IPS-20b (cell line): ENCODE data around the gene PHC1.
A peak's percentile ranks its signal among the peaks of the same experiment; 100 is the strongest.
"Not testable (repeated sequence)": the region's sequence is repeated elsewhere in the genome, so short reads cannot be mapped to it uniquely, and the experiment has no call there.

ENCODE experiments used
- H3K27ac ChIP-seq: one replicate; pipeline ENCODE4 v1.5.1; 2013; ENCODE audit warnings: low read length
- H3K27me3 ChIP-seq: 2 replicates; pipeline ENCODE4 v1.6.1; 2013; ENCODE audit warnings: mild to moderate bottlenecking, low read length, inconsistent platforms; ENCODE audit not compliant: insufficient read depth
- H3K36me3 ChIP-seq: 2 replicates; pipeline ENCODE4 v1.6.1; 2013; ENCODE audit warnings: low read depth, mild to moderate bottlenecking, inconsistent platforms, low read length, moderate library complexity; ENCODE audit not compliant: insufficient read depth
- H3K4me1 ChIP-seq: 2 replicates; pipeline ENCODE4 v1.6.1; 2013; ENCODE audit warnings: mild to moderate bottlenecking, control low read depth, inconsistent platforms, low read length, moderate library complexity; ENCODE audit not compliant: insufficient read depth
- H3K4me3 ChIP-seq: 2 replicates; pipeline ENCODE4 v1.5.1; 2013; ENCODE audit warnings: mild to moderate bottlenecking, low read length, inconsistent platforms
- H3K9ac ChIP-seq: 2 replicates; pipeline ENCODE4 v1.6.1; 2013; ENCODE audit warnings: low read depth, mild to moderate bottlenecking, inconsistent platforms, low read length, moderate library complexity
- H3K9me3 ChIP-seq: 2 replicates; pipeline ENCODE4 v1.6.1; 2013; ENCODE audit warnings: mild to moderate bottlenecking, low read depth, low read length, inconsistent platforms; ENCODE audit not compliant: insufficient read depth

PHC1 gene

DNA sequence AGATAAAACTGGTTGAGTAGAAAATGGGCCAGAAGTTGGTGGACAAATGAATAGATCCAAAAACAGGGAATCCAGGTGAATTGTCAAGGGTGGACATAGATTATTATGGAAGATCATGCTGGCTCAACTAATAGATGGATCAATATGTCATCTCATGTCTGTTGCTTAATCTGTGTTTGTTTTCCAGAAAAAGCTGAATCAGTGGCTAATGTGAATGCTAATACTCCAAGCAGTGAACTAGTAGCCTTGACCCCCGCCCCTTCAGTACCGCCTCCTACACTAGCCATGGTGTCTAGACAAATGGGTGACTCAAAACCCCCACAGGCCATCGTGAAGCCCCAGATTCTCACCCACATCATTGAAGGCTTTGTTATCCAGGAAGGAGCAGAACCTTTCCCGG lies 19.8 kb downstream of the PHC1 start:
- not testable (repeated sequence) for H3K27me3 ChIP-seq, H3K27ac ChIP-seq, H3K9me3 ChIP-seq, H3K4me3 ChIP-seq, H3K9ac ChIP-seq, H3K4me1 ChIP-seq
- H3K36me3 ChIP-seq, result peaks cover 95% of the 10 kb centered on the region

DNA sequence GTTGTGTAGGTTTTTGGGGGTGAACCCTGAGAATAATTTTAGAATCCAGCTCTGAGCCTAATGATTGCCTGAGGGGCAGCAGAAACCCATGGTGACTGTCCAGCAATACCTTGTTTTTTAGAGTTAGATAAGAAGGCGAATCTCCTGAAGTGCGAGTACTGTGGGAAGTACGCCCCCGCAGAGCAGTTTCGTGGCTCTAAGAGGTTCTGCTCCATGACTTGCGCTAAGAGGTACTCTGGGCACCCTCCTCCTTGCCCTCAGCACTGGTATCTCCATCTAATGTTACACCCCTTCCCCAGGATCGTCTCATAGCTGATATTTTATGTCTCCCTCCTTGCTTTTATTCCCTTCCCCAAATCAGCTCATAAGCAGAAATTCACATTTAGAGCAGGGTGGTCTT lies 22.4 kb downstream of the PHC1 start:
- peaks cover 80% of the 10 kb centered on the region for H3K36me3 ChIP-seq

DNA sequence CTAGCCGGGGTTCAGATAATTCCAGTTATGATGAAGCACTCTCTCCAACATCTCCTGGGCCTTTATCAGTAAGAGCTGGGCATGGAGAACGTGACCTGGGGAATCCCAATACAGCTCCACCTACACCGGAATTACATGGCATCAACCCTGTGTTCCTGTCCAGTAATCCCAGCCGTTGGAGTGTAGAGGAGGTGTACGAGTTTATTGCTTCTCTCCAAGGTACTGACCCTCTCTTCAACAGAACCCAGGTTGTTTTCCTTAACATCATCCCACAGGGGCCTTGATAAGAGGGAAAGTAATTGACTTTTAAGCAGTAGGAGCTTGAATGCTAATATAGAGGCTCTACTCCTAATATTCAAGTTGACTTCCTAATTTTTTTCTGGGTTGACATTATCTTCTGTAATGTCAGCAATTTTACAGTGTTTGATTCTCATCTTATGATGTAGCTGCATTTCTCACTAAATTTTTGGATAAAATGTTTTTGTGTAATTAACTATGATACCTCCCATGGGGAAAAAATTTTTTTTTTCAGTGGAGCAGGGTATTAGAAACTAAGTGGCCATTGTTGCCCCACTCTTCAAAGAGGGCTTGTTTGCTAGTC lies 23.6 kb downstream of the PHC1 start:
- not testable (repeated sequence) for H3K4me3 ChIP-seq, H3K27ac ChIP-seq, H3K9ac ChIP-seq, H3K9me3 ChIP-seq, H3K27me3 ChIP-seq, H3K4me1 ChIP-seq
- H3K36me3 ChIP-seq, result peaks cover 82% of the 10 kb centered on the region

More for the DNA sequence above, 22.4 kb downstream of the PHC1 start:
- Histone ChIP-seq H3K9me3 (no peaks in the 10 kb centered on the region), H3K9ac (no peak overlapping the region), H3K4me1 (no peaks in the 10 kb centered on the region), H3K27ac (no peak overlapping the region), H3K27me3 (no peaks in the 10 kb centered on the region), H3K4me3 (no peak overlapping the region)

DNA sequence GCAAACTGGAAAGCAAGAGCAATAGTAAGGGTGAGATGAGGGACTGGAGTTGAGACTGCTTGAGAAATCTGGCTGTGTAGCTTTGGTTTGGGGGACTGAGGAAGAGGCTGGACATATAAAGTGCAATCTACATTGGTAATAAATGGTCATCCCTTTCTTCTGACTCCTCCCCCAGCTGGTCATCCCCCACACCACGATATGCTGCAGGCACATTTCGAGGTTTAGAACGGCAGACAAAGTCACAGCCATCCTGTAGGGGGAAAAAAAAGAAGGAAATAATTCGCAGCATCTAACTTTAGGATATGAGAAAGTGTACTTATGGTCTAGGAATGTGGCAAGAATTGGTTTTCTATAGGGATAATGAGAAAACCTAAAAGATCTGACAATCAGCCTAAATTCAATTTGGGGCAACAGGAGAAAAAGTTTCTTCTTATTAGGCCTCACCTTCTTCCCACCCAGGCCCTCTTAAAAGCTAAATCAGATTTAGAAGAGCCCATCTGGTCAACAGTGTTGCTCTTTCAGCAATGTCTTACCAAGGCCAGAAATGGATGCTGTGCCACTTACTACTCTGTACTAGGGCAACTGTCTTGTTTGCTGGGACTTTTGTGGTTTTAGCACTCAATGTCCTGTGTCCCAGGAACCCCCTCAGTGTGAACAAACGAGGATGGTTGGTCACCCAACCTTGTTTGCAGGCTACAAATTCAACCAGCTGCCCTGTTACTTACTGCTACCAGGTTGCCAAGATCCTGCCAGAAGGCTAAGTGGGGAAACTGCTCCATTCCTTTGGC lies 27.6 kb downstream of the PHC1 start:
- Histone ChIP-seq H3K27ac (no peak overlapping the region), H3K4me1 (no peaks in the 10 kb centered on the region), H3K27me3 (no peaks in the 10 kb centered on the region), H3K36me3 (peaks cover 80% of the 10 kb centered on the region), H3K9me3 (no peaks in the 10 kb centered on the region), H3K4me3 (no peak overlapping the region), H3K9ac (no peak overlapping the region)

DNA sequence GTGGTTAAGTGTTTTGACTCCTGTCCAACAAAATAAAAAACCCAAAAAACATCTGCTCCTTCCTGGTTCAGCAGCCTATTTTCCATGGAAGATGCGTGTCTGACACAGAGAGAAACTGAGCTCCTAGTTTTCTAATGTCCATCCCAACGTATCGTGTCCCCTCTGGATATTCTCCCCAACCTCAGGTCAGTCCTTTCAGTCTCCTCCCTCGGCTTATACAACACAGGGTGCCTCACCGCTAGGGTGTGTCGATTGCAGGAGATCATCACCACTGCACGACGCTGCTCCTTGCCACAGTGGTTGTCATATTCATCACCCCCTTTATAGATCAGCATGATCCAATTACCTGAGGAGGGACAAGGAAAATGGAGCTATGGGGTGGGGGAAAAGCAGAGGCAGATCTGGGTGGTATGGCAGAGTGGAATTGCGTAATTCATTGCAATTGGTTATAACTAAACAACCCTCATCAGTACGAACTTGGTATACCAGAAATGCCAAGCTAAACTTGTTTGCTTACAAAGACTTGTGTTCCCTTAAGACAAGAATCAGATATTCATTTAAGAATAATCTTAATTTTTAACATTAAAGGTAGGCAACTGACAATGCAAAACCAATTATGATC lies 29.4 kb downstream of the PHC1 start:
- Histone ChIP-seq H3K27ac (no peak overlapping the region), H3K4me1 (no peaks in the 10 kb centered on the region), H3K36me3 (peaks cover 62% of the 10 kb centered on the region), H3K9me3 (no peaks in the 10 kb centered on the region), H3K27me3 (no peaks in the 10 kb centered on the region), H3K9ac (no peak overlapping the region), H3K4me3 (no peak overlapping the region)

DNA sequence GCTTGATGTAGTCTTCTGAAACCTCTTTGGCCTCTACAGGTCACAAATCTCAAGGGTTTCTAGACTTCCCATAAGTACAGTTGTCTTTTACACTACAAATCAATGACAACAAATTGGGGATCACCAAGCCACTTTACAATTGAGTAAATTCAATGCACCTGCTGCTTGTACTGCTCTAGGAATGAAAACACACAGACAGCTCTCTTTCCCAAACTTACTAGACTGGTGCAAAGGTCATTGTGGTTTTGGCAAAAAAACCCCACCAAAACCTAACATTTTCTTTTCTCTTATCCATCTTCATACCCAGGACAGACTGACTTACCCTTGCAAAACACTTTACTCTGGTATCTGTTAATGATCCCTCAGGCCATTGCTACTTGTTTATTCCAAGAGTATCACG lies 32.4 kb downstream of the PHC1 start:
- no peak overlapping the region for H3K27ac ChIP-seq
- H3K36me3 ChIP-seq, result peaks cover 49% of the 10 kb centered on the region
- H3K4me3 ChIP-seq, result no peak overlapping the region
- H3K9ac ChIP-seq, result no peak overlapping the region
- H3K27me3 ChIP-seq, result no peaks in the 10 kb centered on the region
- H3K9me3 ChIP-seq, result no peaks in the 10 kb centered on the region
- no peaks in the 10 kb centered on the region for H3K4me1 ChIP-seq

DNA sequence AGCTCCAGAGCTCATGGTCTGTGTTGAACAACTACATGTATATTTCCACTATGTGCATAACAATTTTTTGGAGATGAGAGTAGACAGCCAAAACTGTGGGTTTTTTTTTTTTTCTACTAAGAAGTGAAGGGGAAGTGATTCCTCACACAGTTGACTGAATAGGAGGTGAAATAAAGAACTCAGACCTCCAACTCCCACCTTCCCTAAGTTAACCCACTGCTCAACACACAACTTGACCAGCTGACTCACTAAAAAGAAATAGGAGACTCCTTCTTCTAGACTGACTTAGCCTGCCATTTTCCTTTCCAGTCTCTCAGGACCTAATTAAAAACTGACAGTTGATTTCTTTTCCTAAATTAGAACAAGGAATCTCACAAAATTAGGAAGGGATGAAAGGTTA lies 33.4 kb downstream of the PHC1 start:
- Histone ChIP-seq H3K4me1 (no peaks in the 10 kb centered on the region), H3K27ac (no peak overlapping the region), H3K27me3 (no peaks in the 10 kb centered on the region), H3K9ac (no peak overlapping the region; the same call in 1 of the 2 replicates), H3K9me3 (peaks cover 3% of the 10 kb centered on the region; the same call in 1 of the 2 replicates), H3K4me3 (peak overlapping the region; percentile 98), H3K36me3 (peaks cover 39% of the 10 kb centered on the region)

DNA sequence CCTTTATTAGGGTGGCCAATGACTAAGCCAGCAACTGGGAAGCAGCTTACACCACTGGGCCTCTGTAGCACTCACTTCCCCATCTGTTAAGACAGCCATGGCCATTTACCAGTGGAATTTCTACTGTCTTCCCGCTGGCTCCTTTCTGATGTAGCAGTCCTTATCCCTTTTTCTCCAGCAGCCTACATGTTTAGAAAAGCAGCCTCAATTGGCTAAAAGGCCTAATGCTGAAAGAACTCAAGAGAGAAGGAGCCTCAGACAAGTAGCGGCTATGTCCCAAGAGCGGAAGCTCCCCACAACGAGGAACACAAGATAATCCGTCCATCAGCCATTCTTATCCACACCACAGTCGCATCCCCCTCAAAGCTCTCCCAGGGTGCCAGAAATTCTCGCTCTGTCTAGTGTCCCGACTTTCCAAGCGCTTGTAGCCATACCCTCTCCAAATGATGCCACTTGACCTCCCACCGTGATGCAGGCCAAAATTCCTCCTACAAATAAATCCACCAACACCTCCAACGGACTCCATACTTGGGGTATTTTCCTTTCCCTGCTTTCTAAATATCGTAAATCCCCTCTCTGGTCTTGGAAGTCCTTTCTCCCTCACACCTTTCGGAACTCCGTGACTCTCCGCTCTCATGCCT lies 34.5 kb downstream of the PHC1 start:
- peaks cover 8% of the 10 kb centered on the region; the same call in 1 of the 2 replicates for H3K9me3 ChIP-seq
- peak overlapping the region; percentile 94 for H3K9ac ChIP-seq
- H3K4me1 ChIP-seq, result no peaks in the 10 kb centered on the region
- peaks cover 38% of the 10 kb centered on the region for H3K36me3 ChIP-seq
- H3K27ac ChIP-seq, result peak overlapping the region; percentile 98
- peak overlapping the region; percentile 98 for H3K4me3 ChIP-seq
- no peaks in the 10 kb centered on the region for H3K27me3 ChIP-seq

DNA sequence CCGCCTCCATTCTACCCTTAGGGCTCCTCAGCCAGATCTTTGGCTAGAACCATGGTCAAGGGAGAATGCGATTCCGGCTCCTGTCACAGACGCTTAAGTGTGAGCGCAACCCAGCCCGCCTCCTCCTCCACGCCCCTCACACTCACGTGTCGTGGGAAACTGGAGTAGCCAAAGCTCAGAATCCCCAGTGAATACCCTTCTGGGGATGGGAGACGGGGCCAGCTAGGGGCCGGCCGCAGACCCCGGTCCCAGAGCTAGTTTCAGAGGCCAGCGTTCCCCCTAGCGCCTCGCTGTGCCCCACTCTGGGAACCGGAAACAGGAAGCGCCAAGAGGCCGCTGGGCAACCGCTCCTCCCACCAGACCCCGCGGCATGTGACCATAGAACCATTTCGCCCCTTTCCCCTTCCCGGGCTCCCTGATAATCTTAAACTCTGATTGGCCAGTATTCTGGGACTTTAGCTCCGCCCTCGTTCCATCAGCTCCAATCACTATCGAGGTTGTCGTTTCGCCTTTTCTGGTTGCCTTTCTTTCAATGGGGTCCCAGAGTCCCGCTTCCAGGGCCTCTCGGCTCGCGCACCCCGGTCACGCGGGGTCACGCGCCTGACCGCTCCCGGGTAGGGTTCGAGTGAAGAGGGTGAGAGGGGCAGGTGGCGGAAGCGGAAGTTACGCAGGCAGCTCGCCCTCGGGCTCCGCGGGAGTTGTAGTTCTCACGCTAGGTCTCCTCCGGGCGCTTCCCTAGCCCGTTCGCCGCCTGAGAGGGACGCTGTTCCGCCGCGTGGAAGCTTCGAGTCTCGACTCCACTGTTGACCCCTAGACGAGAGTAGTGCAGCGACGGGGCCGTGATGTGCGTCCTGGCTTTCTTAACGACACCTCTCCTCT lies 35.3 kb downstream of the PHC1 start, which contains the start of gene M6PR:
M6PR (minus strand) TSS at position 304 of the 879 bp plus-strand sequence. CDS start 3,241 bp downstream, outside the sequence.
- Histone ChIP-seq H3K27me3 (no peaks in the 10 kb centered on the region), H3K4me3 (peak within 1 kb of the TSS; percentile 98), H3K4me1 (no peaks in the 10 kb centered on the region), H3K9ac (peak within 1 kb of the TSS; percentile 94), H3K36me3 (peaks cover 34% of the 10 kb centered on the region), H3K27ac (peak within 1 kb of the TSS; percentile 98), H3K9me3 (peaks cover 8% of the 10 kb centered on the region; the same call in 1 of the 2 replicates)

DNA sequence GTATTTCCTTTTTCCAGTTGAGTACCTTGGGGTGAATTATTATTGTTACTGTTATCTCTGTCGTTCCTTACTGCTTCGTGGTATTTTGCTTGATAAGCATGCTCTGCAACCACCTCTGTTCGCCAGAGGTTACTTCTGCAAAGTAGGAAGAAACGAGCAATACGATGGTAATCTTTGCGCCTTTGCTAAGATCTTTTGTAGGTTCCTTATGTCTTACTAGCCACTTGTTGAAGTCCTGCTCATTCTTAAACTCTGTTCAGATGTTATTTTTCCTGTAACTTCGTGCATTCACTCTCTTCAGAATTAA lies 35.9 kb downstream of the PHC1 start:
- Histone ChIP-seq H3K27ac (peak overlapping the region; percentile 98), H3K9ac (peak overlapping the region; percentile 94), H3K9me3 (peaks cover 8% of the 10 kb centered on the region; the same call in 1 of the 2 replicates), H3K4me1 (no peaks in the 10 kb centered on the region), H3K36me3 (peaks cover 28% of the 10 kb centered on the region), H3K4me3 (peak overlapping the region; percentile 98), H3K27me3 (no peaks in the 10 kb centered on the region)
